Stimulated activated CD8-positive, alpha-beta memory T cell treated with anti-CD3 and anti-CD28 coated beads, Interleukin-4, amount 100 ng/mL, for 1 hour (primary cell): ENCODE results near the gene CYP2W1.

Experiments used
- DNase-seq, 2 donors: peaks; one replicate each; pipeline ENCODE4 v3.0.0-alpha.2; 2020; ENCODE audit warnings: low read depth in 2 of 2, low spot score in 1 of 2

The CYP2W1 gene

DNA sequence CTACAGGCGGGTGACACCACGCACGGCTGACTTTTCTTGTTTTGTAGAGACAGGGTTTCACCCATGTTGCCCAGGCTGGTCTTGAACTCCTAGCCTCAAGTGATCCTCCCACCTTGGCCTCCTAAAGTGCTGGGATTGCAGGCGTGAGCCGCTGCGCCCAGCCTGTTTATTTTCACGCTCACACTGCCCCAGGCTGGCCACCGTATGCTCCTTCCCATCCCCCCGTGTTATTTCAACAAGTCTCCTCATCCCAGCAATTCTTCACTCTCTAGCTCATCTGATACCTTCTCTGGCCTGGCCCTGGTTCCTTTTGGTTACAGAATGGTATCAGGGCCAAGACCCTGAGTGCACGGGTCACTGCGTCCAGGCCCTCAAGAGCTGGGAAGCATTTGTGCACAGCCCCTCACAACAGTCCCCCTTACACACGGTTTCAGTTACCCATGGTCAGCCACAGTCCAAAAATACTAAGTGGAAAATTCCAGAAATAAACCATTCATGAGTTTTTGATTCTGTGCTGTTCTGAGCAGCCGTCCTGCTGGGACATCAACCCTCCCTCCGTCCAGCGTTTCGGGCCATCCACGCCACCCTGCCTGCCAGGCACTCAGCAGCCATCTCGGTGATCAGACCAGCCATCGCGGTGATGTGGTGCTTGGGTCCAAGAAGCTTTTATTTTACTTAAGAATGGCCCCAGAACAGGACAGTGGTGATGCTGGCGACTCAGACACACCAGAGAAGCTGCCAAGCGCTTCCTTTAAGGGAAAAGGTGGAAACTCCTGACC lies 16.5 kb upstream of the CYP2W1 start:
- DNase-seq: no peak

DNA sequence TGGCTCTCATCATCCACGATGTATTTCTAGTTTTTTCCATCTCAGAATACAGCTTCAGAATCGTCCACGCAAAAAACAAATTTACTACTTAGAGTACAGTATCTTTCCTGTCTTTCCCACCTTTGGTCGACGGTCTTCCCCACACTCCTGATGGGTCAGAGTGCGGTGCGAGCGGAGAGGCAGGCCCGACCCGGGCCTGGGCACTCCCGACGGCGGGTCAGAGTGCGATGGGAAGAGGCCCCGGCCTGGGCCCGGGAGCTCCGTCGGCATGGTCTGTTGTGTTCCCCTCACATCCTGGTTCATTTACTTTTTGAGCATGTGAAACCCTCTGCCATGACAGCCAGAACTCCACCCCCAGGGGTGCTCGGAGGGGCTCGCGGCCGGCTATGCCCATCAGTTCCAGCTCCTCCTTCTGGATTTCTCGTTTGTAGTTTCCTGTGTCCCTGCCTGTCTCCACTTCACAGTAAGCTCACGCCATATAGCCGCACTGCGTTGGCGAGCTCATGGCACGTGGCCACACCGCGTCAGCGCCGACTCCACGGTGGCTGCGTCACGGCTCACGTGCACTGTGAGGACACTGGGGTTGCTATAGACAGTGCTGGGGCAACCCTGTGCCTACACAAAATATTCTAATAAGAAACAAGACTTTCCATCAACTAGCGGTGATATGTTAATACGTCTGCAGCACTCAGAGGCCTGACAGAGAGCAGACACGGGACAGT lies 15.5 kb upstream of the CYP2W1 start:
- no peak for DNase-seq

- DNase-seq: no peak
Measured at GRCh38 chr7:968205-969105, 14.5 kb upstream of the CYP2W1 start.

GRCh38 chr7:969403-969802 lies 13.6 kb upstream of the CYP2W1 start:
- no peak for DNase-seq

DNA sequence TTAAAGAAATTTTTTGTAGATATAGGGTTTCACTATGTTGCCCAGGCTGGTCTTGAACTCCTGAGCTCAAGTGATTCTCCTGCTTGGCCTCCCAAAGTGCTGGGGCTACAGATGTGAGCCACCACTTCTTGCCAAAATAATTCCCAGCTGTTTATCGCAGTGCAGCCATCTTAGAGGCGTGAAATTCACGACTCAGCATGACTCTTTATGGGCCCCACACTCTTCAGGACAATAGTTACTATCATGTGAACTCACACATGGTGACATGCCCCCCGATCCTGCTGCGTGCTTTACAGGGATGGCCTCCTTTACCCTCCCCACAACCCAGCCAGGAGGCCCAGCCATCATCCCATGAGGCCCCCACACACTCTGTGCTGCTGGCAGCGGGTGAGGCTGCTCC lies 12.2 kb upstream of the CYP2W1 start:
- DNase-seq: no peak

GRCh38 chr7:972110-972509 lies 10.9 kb upstream of the CYP2W1 start:
- no peak for DNase-seq

- no peak for DNase-seq
Measured at GRCh38 chr7:972676-973309, 10.2 kb upstream of the CYP2W1 start.

- no peak for DNase-seq
Measured at GRCh38 chr7:973312-973711, 9.7 kb upstream of the CYP2W1 start.

GRCh38 chr7:974172-974571 lies 8.8 kb upstream of the CYP2W1 start:
- no peak for DNase-seq

- peak; percentile 69 to 83 for DNase-seq
Measured at GRCh38 chr7:974820-975681, 7.9 kb upstream of the CYP2W1 start, which contains the start of gene COX19. Gene COX19 (minus strand): TSS chr7:975549. CDS start chr7:975509, 40 bp downstream.

DNA sequence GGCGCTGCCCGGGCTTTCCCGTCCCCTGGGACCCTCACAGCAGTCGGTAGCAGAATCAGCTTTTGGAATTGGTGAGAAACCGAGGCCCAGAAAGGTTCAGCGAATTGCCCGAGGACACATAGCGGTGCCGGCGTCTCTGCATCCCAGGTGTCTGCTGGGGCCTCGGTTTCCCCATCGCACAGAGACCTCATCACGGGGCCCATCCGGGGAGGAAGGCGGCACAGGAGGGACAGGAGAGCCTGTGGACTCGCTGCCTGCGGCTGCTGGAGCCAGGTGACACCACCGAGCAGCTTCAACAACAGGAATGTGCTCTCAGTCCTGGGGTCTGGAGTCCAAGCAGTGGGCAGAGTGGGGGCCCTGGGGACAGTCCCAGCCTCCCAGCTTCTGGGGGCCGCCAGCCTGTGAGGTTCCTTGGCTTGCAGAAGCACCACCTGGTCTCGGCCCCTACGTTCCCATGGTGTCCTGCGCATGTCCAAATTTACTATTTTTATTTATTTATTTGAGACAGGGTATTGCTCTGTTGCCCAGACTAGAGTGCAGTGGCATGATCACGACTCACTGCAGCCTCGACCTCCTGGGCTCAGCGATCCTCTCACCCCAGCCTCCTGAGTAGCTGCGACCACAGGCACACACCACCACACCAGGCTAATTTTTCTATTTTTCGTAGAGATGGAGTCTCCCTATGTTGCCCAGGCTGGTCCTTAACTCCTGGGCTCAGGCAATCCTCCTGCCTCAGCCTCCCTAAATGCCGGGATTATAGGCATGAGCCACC lies 7.1 kb upstream of the CYP2W1 start:
- DNase-seq: no peak

GRCh38 chr7:976901-977325 lies 6.1 kb upstream of the CYP2W1 start:
- DNase-seq: no peak

- no peak for DNase-seq
Measured at GRCh38 chr7:977326-978048, 5.5 kb upstream of the CYP2W1 start.

DNA sequence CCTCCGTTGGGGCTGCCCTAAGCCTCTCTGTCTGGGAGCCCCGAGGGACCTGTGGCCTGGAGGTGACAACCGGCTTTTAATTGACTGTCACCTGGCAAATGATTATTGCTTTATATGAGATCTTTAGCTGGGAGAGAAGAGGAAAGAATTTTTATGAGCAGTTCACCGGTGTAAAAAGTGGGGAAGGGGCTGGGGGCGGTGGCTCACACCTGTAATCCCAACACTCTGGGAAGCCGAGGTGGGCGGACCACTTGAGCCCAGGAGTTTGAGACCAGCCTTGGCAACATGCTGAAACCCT lies 5.0 kb upstream of the CYP2W1 start:
- no peak for DNase-seq

DNA sequence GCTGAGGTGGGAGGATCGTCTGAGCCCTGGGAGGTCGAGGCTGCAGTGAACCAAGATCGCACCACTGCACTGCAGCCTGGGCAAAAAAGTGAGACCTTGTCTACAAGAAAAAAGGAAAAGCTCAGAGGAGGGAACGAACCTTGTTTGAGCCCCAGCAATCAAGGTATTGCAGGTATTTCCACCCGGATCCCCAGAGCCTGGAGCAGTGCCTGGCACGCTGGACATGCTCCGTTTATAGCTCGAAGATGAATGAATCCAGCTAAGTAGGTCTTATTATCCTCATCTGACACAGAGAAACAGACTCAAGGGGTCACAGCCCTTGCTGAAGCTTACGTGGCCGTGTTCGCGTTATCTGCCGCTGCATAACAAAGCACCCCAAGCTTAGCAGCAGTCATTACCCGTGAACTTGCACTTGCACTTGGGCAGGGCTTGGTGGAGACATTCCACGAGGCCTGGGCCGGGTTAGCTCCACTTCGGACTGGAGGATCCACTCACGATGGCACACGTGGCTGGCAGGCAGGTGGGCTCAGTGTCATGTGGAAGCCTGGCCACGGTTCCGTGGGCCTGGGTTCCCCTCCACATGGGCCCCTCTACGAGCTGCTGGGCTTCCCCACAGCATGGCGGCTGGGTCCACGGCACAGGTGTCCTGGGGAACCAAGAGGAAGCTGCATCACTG lies 4.4 kb upstream of the CYP2W1 start:
- DNase-seq: no peak

DNA sequence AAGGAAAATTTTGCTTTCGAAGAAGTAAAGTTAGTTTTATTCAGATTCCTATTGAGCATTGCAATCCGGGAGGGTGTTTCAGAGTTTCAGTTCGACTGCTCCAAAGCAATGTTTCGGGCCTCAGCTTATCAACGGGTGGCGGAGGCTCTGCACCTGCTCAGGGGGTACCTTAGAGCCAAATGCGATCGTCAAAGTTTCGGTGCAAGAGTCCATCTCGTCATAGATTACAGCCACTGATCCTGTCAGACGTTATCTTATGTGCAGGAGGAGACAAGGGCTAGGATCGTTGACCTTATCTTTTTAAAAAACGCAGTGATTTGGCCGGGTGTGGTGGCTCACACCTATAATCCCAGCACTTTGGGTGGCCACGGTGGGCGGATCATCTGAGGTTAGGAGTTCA lies 3.8 kb upstream of the CYP2W1 start:
- DNase-seq: no peak

DNA sequence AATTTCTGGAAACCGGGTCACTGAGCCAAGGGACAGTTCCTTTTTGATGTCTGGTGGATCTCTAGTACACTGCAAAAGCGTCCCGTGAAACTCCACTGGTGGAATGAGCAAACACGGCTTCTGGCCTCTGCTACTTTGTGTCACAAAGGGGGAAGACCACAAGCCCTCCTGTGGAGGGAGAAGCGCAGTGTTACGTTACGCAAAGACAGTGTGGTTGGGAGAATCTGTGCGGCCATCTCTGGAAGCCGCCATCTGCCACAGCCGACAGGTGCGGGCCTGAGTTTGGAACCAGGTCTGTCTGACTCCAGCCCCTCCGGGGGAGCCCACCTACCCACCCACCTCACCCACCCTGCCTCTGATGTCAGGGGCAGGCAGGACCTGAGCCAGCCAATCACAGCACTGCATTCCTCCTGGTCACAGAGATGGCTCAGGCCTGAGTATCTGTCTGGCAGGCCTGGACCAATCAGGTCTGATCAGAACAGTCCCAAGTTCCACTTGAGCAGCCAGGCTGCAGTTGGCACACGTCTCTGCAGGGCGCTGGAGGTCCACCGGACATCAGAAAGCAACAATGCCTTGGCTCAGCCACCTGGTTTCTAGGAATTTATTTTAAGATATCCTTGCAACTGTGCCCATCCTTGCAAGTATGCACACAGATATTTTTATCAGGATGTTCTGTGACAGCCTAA lies 3.0 kb upstream of the CYP2W1 start:
- DNase-seq: no peak
